NCI-H526 treated with DMSO at 0.1 percent for 48 hours (cell line): Measurements from ENCODE around the gene CROCC2.

Experiments used
- DNase-seq: peaks from one replicate; lab custom pipeline; 2025; lab: John Stamatoyannopoulos, UW

CROCC2 gene

GRCh38 chr2:240999873-241000541, 93.9 kb downstream of the CROCC2 start:
- no peak for DNase-seq

DNA sequence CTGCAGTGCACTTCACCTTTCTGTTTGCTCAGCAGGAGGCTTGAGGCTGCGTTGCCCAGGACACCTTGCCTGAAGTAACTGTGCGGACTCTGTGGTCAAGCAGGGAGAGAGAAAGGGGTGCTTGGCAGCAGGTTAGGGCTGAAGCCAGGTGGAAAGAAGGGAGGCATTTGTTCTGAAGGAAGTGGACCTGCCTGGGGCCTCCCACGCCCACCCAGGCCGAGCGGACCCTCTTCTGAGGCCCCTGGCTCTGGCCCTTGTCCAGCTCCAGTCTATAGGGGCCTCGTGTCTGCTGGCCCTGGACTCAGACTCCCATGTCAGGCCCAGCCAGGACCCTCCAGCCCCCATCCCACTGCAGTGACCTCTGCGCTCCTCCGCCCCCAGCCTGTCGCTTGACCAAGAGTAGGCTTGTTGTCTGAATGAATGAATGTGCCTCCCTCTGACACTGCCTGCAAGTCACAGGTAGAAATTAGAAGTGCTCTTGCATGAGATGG, 94.7 kb downstream of the CROCC2 start:
- no peak for DNase-seq

DNA sequence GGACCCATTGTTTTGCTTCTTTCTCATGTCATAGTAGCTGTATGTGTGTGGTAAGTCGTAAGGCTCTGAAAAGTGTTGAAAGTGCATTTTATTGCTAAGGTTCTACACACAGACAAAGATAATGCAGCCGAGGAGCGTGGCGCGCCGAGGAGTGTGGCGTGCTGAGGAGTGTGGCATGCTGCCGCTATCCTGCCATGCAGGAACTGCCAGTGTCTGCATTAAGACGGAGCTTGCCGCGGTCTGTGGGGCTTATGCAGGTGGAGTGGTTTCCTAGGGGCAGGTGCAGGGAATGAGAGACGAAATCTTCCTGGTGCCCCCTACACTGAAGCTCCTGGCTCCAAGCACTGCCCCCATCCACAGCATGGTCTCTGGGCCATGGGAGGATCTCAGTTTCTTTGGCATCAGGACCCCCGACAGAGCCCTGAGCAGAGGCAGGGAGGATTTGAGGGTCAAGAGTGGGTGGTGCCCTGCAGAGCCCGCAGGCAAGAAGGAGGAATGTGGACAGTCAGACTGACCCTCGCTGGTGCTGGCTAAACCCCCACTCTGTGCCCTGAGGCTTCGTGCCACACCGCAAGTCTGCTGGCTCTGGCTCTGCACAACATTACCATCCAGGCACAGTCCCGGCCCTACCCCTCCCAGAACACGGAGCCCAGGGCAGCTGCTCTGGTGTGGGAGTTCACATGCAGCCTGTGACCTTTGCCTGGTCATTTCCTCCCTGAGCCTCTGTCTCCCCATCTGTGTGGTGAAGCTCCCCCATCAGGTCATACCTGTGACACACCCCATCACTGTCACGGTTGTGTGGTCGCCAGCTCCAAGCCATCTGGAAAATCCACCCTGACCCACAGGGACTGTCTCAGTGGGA, 95.5 kb downstream of the CROCC2 start:
- no peak for DNase-seq

GRCh38 chr2:241002275-241003046, 96.3 kb downstream of the CROCC2 start:
- no peak for DNase-seq

DNA sequence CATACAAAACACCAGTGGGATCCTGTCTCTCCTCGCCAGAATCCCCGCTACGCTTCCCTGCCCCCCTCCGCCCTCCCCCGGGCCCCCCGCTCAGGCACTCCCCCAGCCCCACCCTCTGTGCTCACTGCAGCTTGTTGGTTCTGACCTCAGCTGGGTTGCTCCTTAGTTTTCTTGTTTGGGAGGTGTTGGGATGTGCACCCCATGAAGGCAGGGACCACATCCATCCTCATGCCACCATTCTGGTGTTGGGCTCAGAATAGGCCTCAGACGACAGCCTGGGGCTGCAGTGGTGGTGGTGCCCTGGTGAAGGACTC, 96.9 kb downstream of the CROCC2 start:
- DNase-seq: no peak

- no peak for DNase-seq
Observed at GRCh38 chr2:241003369-241003768, 97.2 kb downstream of the CROCC2 start.

- no peak for DNase-seq
Observed at GRCh38 chr2:241003830-241004564, 97.9 kb downstream of the CROCC2 start.

DNA sequence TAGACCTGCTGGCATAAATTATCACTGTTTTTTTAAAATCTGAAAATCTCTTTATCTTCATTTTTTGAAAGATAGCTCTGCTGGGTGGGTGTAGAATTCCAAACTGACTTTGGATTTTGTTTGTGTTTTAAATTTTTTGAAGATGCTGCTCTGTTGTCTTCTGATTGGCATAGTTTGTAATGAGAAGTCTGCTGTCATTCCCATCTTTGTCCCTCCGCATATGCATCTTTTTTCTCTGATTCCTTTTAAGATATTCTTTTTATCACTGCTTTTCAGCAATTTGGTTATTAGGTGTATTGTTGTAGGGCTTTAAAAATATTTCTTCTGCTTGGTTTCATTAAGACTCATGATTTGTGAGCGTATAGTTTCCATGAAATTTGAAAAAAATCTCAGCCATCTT, 99.4 kb downstream of the CROCC2 start:
- DNase-seq: no peak

GRCh38 chr2:241006412-241006811, 100.3 kb downstream of the CROCC2 start:
- no peak for DNase-seq

DNA sequence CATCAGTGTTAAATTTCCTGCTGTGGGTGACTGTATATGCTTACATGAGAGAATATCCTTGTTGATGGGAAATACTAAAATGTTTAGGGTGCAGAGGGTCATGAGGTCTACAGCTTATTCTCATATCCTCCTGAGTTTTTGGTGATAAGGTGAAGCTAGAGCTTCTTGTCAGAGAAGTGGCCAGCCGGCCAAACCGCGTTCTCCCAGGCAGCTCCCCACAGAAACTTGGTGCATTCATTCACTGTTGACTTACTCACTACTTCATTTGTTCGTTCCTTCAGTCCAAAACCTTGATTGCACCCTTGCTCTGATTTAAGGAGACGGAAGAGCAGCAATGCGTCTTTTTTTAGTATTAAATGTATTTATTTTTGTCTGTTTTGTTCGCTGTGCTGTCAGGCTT, 101.0 kb downstream of the CROCC2 start:
- no peak for DNase-seq

GRCh38 chr2:241007880-241008710, 102.0 kb downstream of the CROCC2 start:
- DNase-seq: no peak

DNA sequence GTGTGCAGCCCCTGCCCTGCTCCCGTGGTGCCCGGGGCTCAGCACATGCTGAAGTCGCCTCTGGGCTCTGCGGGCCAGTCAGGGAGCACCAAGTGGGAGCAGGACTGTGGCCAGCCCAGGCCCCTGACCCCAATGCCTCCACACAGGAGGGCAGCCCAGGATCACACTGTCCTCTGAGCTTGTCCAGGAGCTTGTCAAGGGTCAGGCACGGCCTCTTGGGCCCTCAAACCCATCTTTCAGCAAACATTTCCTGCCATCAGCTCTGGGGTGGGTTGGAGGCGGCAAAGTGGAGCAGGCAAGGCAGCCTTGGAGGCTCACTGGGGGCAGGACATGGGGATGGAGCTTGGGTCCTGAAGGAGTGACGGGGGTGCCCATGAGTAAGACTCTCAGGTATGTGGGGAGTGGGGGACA, 102.6 kb downstream of the CROCC2 start:
- no peak for DNase-seq

DNA sequence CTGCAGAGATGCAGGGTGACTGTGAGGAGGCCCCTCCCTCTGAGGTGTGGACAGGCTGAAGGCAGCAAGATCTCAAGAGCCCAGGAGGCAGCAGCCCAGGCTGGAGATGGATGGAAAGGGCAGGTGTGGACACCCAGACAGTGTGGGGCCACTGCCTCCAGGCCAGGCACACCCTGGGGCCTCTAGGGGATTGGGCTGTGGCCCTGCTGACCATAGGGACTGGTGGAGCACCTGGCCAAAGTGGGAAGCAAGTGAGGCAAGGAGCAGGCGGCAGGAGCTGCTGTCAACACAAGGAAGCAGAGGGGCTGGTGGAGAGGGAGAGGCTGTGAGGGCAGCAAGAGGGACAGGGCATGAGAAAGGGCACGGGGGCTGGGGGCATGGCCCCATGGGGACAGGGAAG, 103.1 kb downstream of the CROCC2 start:
- no peak for DNase-seq

DNA sequence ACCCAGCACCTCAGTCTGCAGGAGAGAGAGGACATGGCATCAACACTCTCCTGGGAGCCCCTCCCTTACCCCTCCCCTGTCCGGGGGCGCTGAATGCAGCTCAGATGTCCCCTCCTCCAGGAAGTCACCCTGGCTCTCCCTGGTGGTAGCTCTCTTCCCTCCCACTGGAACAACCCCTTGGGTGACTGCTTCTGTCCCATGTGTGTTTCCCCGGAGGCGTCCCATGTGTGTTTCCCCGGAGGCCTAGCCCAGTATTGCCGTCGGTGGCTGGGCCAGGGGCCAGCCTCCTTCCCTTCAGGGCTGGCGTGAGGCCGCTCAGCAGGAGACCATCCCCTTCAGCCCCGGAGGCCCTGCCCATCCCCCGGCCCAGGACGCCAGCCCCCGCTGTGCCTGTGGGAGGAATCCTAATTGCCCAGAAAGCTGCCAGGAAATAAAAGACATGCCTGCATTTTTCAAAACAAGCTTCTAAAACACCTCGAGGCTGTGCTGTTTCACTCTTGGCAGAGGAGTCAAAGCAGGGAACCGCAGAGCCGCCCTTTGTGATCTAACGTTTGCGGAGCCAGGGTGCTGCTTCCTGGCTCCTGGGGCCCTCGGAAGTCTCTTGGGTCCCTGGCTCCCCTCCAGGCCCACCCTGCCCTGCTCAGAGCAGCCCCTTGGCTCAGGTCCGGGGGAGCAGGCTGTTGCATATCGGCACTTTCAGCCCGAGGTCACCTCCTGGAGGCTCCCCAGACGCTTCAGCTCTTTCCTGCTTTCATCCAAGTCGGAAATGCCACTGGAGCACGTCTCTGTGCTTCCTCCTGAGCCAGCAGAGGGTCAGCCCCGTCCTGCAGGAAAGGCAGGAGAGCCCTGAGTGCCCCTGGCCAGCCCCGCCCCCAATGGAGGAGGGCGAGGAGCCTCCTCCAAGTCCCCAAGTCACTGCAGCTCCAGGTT, 103.7 kb downstream of the CROCC2 start:
- no peak for DNase-seq

DNA sequence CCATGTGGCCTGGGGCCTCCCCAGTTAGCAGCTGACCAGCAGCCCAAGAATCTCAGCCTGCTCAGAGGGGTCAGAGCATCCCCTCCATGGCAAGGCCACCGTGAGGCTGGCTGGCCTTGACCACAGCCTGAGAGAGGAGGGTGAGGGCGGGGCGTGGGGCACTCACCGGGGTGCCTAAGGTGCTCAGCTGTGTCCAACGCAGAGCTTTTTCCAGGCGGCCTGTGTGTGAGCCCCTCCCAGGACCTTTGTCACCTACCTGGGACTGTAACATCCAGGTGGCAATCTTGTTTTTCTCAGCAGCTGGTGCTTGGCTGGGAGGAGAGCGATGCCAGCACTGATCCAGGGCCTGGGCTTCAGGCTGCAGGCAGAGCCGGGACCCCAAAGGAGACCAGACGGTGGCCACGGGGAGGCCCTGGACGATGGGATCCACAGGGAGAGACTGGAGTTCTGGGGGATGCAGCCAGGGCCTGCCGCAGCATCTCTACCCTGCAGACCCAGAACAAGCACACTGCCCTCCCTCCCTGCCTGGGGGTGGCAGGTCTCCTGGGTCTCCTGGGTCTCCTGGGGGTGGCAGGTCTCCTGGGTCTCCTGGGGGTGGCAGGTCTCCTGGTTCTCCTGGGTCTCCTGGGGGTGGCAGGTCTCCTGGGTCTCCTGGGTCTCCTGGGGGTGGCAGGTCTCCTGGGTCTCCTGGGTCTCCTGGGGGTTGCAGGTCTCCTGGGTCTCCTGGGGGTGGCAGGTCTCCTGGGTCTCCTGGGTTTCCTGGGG, 104.6 kb downstream of the CROCC2 start:
- no peak for DNase-seq

- no peak for DNase-seq
Observed at GRCh38 chr2:241011296-241011600, 105.1 kb downstream of the CROCC2 start.

GRCh38 chr2:241011751-241012510, 105.8 kb downstream of the CROCC2 start:
- no peak for DNase-seq

DNA sequence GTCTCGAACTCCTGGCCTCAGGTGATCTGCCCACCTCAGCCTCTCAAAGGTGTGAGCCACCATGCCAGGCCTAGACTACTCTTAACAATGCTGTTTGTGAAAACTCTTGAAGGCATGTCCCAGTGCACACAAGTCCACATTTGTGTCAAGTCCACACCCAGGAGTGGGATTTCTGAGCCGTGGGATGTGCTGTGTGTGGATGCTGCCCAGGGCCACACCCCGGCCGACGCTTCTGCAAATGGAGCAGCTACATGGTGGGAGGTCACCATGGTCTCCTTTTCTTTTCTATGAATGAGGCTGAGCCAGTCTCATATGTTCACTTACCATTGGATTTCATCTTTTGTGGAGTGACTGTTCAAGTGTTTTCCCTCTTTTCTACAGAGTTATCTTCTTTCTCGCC, 108.1 kb downstream of the CROCC2 start:
- no peak for DNase-seq

- no peak for DNase-seq
Observed at GRCh38 chr2:241014764-241015163, 108.6 kb downstream of the CROCC2 start.
